GM19238 (cell line): ENCODE data around the gene P4HA2.

Source experiments
- DNase-seq: peaks from one replicate; pipeline ENCODE4 v3.0.0; 2011; ENCODE audit warnings: low spot score; ENCODE audit not compliant: insufficient read length

P4HA2 gene

DNA sequence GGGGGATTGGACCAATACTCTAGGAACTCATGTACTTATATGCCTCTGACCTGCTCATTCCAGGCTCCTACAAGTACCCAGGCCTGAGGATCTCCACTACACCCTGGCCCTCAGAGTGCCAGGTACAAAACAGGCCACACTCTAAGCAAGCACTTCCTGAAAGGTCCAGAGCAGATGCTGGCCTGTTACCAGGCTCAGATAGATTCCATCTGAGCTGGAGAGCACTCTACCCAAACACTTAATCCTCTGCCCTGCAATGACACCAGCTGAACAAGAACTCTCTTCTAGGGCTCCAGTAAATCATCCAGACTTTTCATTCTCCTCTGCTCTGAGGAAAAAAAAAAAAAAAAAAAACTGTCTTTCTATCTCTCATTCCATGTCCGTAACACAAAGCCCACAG lies 2.9 kb downstream of the P4HA2 start:
- no peak for DNase-seq

DNA sequence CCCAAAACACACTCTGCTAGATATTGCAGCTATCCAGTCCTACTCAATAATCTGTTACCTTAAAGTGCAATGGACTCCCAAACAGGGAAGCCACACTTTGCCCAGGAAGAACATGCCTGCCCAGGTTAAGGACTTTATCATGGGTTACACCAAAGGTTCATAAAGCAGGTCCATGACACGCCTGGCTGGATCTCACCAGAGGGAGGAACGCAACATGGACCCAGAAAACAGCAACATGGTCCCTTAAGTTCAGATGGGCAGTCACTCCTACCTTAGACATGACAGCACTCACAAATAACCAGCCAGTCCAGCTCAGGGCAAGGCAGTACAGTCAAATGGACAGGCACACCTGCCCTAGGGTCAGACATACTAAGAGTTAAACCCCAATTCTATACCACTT lies 3.8 kb downstream of the P4HA2 start:
- DNase-seq = no peak

DNA sequence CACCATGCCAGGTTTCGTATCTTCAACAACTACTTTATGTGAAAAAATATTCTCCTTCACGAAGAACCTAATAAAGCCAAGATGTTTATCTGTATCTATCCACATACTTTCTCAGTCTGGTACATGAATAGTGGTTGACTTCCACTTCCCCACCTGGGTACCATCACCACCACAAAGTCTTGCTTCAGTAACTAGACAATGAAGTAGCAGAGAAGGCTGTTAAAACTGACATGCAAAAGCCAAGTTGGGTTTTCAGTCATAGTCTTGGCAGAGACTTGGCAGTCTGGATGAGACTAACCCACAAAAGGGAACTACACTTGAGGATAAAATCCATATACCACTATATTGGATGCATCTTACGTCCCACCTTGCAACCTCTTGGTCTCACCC lies 5.0 kb downstream of the P4HA2 start:
- no peak for DNase-seq

DNA sequence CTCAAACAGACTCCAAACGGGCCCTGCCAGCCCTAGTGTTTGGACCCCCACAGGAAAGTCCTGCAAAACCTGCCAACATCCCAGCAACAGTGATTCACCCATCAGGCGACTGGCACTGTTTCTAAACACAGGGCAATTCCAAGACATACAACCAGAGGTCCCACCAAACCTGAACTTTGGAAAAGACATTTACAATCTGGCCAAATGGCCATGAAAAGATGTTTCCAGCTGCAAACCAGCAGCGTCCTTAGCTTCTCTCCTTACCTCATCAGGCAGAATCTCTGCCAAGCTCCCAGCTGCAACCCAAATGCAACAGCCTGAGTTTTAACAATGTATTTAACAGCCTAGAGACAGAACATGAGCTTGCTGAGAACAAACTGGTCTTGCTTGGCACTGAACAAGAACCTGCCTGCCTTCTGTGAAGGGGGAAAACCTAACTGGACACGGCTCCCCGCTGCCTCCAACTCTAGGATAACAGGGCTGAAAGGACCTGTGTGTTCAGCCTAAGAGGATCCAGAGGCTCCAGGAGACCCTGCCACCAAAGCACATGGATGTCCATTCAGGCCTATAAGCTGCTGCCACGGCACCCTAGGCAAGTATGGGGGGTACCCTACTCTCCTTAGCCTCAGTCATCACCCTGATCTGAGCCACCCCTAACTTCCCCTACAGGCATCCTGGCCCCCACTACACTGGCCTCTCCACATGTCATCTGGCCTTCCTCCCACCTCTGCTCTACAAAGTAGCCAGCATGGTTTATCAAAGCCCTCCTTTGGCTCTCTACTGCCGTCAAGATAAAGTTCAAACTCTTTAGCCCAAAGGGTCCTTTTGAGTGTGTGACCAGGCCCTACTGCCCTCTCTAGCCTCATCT lies 5.6 kb downstream of the P4HA2 start:
- no peak for DNase-seq

DNA sequence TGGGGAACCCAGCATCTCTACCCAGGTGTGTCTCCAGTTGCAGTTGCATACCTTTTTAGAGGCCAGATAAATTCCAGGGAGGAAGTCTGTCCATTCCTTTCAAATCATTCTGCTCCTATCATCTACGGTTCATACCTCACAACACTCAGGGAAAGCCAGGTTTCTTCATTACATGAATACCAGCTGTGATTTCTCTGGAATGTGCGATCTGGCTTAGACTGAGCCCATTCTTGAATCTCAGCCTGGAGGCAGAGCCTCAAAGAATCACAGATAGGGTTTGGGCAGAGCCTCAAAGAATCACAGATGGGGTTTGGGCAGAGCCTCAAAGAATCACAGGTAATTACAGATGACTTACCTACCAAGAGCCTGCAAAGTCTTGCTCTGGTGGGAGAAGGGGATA lies 7.2 kb downstream of the P4HA2 start:
- DNase-seq = no peak

DNA sequence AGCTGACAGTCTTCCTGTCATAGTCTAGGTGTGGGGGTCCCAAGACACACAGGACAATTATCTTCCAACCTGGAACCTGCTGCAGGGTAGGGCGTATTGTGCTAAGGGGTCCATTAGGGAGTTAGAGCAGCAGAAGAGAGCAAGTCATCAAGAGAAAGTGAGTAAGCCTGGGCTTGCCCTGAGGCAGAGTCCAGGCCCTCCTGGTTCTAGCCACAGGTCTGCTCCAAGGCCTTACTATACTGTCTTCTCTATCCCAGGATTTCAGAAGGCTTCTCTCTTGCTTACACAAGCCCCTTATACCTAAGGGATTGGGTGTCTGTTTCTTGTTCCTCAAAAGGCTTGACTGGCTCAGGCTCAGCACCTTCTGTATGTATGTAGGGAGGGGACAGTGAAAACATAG lies 7.7 kb downstream of the P4HA2 start:
- no peak for DNase-seq

DNA sequence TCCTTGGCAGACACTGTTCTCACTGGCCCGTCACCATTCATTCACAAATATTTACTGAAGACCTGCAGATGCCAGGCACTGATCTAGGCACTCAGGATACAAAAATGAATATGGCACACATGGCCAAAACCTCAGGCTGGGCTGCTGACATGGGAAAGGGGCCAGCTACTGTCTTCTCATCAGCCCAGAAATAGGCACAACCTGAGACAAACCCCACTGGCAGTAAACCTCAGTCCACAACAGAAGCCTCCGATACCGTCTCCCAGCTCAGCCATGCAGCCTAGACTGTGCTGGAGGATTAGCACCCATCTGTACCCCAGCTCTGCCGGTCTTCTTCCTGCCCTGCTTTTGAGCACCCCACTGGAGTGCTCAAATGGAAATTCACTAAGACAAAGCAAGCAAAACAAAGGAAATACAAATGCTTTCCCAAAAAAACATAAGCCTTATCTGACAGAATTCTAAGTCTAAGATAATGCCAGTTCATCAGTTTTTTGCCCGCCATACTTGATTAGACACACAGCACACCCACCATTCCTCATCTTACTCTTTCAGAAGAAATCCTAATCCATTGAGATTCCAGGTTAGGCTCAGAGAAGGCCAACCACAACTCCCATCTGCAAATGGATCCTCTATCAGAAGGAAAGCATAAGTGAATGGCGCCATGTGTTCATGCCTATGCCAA lies 8.2 kb downstream of the P4HA2 start:
- DNase-seq = no peak

DNA sequence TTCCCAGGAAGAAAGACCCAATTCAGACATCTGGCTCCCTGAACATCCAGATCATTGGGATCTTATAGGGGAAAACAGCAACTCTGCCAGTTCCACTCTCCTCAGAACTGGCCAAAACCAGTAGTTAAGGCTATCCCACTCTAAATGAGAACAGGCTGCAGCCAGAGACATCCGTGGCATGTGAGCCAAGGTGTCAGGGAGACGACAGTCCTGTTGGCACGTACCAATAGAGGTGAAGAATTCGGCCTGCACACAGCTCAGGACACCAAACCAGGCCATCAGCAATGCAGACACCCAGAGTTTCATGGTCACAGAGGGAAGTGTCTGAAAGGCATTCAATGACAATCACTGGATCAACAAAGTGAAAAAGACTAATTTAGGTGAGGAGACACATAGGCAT lies 9.3 kb downstream of the P4HA2 start:
- DNase-seq = no peak

DNA sequence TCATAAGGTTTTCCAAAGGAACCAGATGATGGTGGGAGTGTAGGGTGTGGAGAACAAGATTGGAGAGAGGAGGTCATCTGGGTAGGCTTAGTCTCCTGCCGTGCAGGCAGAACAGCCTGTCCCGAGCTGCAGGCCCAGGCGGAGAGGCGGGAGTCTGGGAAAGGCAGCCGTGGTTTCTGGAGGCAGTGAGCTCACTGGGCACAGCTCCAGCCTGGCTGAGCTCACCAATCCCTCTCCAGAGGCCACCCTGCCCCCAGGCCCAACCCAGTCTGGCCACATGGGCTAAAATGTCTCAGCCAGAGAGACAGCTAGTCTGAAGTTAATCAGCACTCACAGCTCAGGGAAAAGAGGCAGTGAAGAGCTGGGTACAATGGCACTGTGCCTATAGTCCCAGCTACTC lies 12.3 kb downstream of the P4HA2 start:
- no peak for DNase-seq

DNA sequence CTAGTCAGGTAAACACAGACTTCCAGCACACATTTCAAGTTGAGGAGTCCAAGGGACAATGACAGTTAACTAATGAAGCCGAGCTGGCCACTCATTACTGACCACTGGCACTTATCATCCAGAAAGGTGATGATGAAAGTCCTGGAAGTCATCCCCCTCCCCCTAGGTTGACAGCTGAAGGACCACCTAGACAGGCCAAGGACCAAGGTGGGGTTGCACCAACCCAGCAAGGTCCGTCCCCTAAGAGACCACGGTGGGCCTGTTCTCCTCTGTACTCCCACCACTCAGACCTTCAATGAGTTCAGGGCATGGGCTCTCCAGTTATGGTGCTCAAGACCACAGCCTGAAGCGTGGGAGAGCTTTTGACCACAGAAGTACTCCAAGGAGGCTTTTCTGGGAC lies 13.2 kb downstream of the P4HA2 start:
- no peak for DNase-seq

DNA sequence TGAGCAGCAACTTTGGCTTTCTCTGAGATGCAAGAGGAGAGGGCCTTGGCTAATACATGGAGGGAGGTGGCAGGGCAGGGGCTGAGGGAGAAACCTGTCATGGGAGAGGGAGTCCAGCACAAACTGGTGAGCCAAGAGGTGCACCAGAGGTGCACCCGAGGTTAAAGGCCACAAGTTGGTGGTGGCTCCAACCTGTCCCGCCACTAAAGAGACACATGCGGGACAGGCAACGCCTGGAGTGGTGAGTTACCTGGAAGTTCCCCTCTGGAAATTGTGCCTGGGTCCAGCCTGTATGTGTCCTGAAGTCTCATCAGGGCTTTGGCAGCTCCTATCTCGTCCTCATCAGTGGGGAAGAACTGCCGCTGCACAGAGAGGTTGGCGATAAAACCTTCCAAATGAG lies 14.0 kb downstream of the P4HA2 start:
- DNase-seq = no peak

DNA sequence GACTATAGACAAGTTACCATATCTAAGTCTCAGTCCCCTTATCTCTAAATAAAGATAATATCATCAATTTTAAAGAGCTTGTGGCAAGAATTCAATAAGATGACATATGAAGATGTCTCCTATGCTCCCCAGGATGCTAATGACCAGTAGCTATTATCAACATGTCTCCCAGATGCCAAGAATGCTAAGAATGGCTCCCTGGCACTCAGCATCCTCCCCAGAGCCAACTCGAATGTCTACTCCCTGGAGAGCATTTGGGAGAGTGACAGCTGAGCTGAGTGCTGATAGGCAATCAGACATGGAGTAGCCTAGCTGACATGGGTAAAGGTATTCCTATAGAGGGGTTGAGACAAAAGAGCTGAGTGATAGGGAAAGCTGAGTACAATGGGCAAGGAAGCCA lies 15.9 kb downstream of the P4HA2 start:
- DNase-seq = no peak

DNA sequence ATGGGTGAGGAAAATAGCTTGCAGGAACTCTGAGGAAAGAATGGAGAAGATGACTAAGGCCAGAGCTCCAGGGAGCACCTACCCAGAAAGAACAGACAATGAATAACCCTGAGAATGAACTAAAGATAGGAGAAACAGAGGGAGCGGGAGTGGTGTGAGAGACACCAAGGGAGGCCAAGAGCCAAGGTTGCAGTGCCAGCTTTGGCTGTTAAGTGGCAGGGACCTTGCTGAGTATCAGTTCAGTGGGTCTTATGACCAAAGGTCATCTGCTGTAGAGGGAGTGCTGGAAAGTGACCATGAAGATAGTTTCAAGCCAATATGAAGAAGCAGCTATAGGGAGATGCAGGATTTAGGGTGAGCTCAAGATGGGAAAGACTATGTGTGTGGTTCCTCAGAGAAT lies 16.7 kb downstream of the P4HA2 start:
- DNase-seq = no peak

DNA sequence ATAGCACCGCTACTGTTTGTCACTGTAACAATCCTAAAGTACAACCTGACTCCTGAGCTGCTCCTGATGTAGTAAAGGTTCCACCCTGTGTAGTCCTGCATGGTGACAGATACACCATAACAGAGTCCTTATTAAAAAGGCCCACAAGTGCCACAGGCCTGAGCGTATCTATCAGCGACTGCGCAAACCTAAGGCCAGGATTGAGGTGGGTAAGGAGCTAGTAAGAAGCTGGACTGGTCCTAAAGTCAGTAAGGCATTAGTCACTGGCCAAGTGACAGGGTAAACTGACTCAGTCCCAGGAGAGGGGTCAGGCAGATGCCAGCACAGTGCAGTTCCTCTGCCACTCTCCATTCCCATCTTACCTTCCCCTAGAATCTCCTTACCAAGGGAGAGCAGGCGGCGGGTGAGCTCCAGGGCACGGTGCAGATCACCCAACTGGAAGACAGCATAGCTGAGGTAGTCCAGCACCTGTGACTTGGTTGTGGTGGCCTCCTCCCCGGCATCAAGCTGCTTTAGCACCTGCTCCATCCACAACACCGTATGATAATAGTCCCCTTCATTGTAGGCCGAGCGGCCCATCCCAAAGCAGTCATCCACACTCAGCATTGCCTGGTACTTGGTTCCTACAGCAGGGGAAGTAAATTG lies 17.6 kb downstream of the P4HA2 start:
- DNase-seq = no peak

DNA sequence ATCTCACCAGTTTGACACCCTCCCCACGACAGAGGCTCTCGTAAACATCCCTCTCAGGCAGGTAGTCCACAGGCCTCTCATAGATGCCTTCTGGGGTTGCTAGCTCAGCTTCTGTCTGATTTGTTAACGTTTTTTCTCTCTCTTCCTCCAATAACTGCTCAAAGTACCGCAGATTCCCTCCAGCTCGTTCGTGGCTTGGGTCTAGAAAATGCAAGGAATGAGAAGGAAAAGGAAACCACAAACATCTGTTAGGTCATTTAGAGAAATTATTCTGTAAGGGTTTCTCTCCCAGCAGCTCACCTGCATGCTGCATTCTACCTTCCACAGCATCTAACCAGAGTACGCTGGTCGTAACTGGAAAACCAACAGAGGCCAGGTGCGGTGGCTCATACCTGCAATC lies 18.5 kb downstream of the P4HA2 start:
- no peak for DNase-seq

DNA sequence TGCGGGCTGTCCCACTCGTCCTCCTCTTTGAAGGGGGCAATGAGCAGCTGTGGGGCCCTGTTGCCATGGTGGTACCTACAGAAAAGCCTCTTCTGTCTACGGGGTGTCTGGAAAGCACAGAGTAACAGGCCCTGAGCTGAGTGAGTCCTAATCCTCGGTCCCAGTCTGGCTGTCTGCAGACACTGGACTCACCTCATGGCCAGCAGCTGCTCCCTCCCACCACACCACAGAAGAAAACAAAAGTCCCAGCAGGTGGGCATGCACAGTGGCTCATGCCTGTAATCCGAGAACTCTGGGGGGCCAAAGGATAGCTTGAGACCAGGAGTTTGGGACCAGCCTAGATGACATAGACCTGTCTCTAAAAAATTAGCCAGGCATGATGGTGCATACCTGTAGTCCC lies 19.9 kb downstream of the P4HA2 start:
- DNase-seq = no peak

DNA sequence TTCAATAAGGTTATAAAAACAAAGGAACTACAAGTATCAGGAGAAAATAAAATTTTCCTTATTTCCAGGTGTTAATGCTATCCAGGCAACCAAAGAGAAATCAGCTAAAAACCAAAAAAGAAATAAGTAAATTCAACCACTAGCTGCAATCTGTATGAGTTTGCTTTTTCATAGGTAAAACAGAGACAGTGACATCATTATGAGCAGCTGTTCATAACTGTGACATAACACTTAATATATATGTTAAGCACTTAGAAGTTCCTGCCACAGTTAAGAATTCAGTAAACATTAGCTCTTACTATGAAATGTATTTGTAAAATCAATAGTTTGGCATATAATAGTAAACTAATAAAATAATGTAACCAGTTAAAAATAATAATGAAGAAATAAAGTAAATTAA lies 20.9 kb downstream of the P4HA2 start:
- no peak for DNase-seq

DNA sequence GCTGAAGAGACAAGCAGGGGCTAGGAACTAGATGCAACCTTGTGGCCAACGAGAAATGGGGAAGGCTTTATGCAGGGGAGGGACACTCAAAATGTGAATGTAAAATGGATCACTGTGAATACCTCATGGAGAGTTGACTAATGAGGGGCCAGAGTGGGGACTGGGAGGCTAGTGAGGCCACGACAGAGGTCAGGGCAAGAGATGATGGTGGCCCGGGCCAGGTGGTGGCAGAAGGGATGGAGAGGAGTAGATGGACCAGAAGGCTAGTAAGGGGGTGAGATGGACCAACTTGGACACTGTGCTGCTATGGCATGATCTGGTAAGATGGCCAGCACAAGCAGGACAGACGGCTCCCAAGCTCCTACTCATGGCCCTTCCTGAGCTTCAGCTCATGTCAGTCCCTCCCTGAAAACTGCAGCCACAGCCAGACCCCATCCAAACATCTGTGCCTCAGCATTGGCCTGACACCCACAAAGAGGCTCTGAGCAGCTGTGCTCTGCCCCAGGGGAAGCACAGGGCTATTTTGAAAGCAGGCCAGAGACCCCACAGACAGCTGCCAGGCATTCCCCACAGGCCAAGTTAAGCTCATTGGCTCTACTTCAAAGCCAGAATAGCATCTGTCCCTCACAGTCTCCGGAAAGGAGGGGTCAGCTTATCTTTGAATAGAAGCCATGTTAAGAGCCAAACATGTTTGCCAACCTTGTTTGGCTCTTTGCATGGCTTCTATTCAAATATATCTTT lies 22.1 kb downstream of the P4HA2 start:
- DNase-seq = no peak

DNA sequence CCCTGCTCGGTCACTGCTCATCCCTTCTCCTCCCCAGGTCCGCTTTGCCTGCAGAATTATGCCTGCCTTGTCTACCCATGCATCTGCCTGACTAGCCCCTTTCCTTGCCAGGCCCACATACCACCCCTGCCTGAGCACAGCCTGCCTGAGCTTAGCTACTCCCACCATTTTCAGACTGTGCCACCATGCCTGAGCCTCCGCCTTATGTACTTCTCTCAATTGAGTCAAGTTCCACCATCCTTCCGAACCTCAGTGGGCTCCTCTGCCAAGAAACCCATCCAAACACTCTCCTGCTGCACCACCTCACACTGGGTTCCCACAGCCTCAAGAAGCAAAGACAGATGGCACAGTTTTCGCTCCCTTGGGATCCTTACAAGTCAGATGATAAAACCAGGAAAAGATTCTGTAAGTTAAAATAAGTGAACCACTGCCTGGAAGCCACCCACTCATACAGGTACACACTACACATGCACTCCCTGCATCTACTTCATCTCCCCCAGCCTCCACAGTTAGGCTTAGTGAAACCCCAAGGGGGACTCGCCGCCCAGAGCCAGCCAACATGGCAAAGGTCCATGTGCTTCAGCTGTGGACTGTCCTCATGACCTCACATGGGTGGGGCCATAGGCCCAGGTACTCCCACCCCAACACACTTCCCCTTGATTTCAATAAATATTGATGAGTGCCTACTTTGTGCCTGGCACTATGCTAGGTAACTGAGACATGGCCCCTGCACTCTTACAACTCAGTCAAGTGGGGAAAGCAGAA lies 23.1 kb downstream of the P4HA2 start:
- no peak for DNase-seq

DNA sequence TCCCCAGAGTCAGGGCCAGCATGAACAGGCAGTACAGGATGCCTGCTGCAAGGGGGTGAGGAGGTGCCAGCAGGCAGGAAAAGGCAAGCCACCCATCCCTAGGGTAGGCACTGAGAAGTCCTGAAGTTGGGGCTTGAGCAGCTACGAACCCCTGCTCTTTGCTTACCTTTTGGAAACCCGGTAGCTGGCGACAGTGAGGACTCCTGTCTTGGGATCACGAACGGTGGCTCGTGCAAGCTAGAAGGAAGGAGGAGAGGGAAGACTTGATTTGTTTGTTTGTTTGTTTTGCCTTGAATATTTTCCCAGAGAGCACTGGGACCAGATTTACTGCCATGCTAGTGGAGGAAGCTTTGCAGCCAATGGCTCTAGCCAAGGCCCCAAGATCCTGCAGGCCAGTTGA lies 23.7 kb downstream of the P4HA2 start:
- no peak for DNase-seq

DNA sequence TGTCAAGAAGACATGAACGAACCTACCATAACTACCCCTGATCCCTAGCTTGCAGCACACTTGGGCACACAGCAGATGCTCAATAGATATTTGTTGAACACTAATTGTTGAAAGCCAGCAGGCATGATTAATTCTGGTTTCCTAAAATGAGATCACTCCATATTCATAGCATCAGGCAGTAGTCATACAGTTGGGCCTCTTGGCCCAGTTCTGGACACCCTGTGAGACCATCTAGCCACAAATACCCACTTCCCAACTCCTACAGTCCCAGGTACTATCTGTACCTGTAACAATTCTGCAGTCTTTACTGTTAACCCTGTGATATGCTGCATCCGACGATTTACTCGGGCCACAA lies 24.2 kb downstream of the P4HA2 start:
- DNase-seq = no peak
